ENCODE results near the gene TRPC1.
"Not testable (repeated sequence)": the region's sequence is repeated elsewhere in the genome, so short reads cannot be mapped to it uniquely, and the experiment has no call there.

TRPC1 gene

DNA sequence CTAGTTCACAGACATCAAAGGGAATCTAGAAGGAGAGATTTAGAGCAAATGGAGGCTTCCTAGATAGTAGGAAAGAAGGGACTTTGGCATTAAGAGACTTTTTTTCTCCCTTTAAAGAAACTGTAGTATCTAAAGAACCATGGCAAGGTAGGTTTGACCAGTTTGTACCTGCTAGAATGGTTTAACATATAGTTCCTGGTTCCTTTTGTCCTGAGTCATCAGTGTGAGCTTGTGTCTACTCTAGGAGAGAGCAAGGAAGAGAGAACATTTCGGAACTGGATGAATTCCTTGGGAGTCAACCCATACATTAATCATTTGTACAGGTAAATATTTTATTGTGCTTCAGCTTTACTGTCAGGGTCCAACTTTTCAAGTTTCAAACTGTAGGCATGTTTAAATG lies 29.6 kb upstream of the TRPC1 start:
- TF ChIP-seq, protein P1, sequence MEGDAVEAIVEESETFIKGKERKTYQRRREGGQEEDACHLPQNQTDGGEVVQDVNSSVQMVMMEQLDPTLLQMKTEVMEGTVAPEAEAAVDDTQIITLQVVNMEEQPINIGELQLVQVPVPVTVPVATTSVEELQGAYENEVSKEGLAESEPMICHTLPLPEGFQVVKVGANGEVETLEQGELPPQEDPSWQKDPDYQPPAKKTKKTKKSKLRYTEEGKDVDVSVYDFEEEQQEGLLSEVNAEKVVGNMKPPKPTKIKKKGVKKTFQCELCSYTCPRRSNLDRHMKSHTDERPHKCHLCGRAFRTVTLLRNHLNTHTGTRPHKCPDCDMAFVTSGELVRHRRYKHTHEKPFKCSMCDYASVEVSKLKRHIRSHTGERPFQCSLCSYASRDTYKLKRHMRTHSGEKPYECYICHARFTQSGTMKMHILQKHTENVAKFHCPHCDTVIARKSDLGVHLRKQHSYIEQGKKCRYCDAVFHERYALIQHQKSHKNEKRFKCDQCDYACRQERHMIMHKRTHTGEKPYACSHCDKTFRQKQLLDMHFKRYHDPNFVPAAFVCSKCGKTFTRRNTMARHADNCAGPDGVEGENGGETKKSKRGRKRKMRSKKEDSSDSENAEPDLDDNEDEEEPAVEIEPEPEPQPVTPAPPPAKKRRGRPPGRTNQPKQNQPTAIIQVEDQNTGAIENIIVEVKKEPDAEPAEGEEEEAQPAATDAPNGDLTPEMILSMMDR (IDR thresholded peaks at IDR 0.05; ENCODE audit: low read depth, low read length), result no peak
- H3K4me3 ChIP-seq (replicated peaks in 1 of 2; ENCODE audit: low read depth in 2 of 2, low read length in 2 of 2), result no peak overlapping the region
- DNase-seq (ENCODE audit: low read depth in 2 of 2), result no peak

- DNase-seq (ENCODE audit: low read depth in 2 of 2), result no peak
- no peak overlapping the region for H3K4me3 ChIP-seq (replicated peaks in 1 of 2; ENCODE audit: low read depth in 2 of 2, low read length in 2 of 2)
- TF ChIP-seq, protein P1 (IDR thresholded peaks at IDR 0.05; ENCODE audit: low read depth, low read length), result no peak
These were observed 18.6 kb upstream of the TRPC1 start for GRCh38 chr3:142705198-142705597.

- H3K4me3 ChIP-seq (replicated peaks in 1 of 2; ENCODE audit: low read depth in 2 of 2, low read length in 2 of 2), result no peak overlapping the region
- DNase-seq (ENCODE audit: low read depth in 2 of 2), result no peak
- TF ChIP-seq, protein P1 (IDR thresholded peaks at IDR 0.05; ENCODE audit: low read depth, low read length), result no peak
These were observed 17.3 kb upstream of the TRPC1 start for GRCh38 chr3:142706321-142707127.

DNA sequence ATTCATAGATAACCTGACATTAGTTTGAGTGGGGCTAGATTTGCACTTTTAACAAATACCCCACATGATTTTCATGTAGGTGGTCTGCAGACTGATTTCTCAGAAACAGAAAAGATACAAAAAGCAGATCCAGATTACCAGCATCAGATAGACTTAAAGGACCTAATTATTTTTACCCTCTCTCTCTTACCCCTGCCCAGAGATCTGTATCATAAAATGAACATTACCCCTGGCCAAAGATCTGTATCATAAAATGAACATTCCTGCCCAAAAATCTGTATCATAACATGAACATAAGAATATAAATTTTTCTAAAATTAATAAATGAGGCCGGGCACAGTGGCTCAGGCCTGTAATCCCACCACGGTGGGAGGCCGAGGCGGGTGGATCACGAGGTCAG lies 14.6 kb upstream of the TRPC1 start:
- DNase-seq (ENCODE audit: low read depth in 2 of 2), result no peak
- no peak overlapping the region for H3K4me3 ChIP-seq (replicated peaks in 1 of 2; ENCODE audit: low read depth in 2 of 2, low read length in 2 of 2)
- TF ChIP-seq, protein P1 (IDR thresholded peaks at IDR 0.05; ENCODE audit: low read depth, low read length), result no peak

- DNase-seq (ENCODE audit: low read depth in 2 of 2), result peak in 1 of 2 donors; percentile 12
- not testable (repeated sequence) for H3K4me3 ChIP-seq (replicated peaks in 1 of 2; ENCODE audit: low read depth in 2 of 2, low read length in 2 of 2)
These were observed 9.0 kb upstream of the TRPC1 start for GRCh38 chr3:142714882-142715281.

- TF ChIP-seq, protein P1 (IDR thresholded peaks at IDR 0.05; ENCODE audit: low read depth, low read length), result no peak
- DNase-seq (ENCODE audit: low read depth in 2 of 2), result no peak
These were observed 7.7 kb upstream of the TRPC1 start for GRCh38 chr3:142716102-142716501.

DNA sequence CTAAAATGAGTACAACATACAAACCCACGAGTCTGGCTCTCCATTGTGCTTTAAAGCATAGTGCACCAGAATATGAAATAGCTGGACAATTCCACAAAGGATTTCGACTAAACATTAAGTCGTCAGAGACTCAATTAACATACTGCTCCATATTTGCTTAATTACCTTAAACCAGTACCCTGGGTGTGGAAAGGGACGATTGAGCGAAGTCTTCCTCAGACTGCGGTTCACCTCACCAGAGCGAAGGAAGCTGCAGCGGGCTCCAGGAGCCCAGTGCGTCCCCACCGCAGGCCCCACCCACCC lies 218 bp upstream of the TRPC1 start:
- TF ChIP-seq, protein P1 (IDR thresholded peaks at IDR 0.05; ENCODE audit: low read depth, low read length), result no peak
- peak overlapping the region; percentile 81 to 86 for H3K4me3 ChIP-seq (replicated peaks in 1 of 2; ENCODE audit: low read depth in 2 of 2, low read length in 2 of 2)
- no peak for DNase-seq (ENCODE audit: low read depth in 2 of 2)

More at GRCh38 chr3:142716102-142716501, 7.7 kb upstream of the TRPC1 start:
- H3K4me3 ChIP-seq (replicated peaks in 1 of 2; ENCODE audit: low read depth in 2 of 2, low read length in 2 of 2), result no peak overlapping the region
